HG03175 (cell line): ENCODE data around the gene PALMD.

Source experiments
- ATAC-seq: cut with Tn5 transposase; IDR thresholded peaks from one replicate; pipeline ENCODE4 v1.9.1; 2021; ENCODE audit warnings: mild to moderate bottlenecking, moderate library complexity; ENCODE audit not compliant: unreplicated experiment

Gene PALMD

DNA sequence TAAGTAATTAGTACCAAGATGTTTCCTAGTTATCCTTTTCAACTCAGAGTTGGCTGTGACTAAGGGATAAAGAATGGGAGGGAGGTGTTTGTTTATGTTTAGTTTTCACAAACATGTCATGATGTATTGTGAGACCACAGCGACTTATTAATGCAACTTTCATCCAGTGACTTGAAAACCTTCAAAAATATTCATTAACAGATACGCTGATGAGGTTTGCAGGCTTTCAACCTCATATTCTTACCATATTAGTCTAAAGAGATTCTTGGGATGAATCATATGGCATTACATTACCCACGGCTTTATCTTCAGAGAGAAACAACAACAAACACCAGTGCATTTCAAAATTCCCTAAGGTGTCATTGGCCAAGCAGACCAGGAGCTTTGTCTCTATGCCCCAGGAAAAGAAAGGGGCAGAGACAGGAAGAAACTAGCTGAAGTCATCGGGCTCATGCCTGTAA is 36.4 kb downstream of the PALMD start:
- ATAC-seq = no peak

DNA sequence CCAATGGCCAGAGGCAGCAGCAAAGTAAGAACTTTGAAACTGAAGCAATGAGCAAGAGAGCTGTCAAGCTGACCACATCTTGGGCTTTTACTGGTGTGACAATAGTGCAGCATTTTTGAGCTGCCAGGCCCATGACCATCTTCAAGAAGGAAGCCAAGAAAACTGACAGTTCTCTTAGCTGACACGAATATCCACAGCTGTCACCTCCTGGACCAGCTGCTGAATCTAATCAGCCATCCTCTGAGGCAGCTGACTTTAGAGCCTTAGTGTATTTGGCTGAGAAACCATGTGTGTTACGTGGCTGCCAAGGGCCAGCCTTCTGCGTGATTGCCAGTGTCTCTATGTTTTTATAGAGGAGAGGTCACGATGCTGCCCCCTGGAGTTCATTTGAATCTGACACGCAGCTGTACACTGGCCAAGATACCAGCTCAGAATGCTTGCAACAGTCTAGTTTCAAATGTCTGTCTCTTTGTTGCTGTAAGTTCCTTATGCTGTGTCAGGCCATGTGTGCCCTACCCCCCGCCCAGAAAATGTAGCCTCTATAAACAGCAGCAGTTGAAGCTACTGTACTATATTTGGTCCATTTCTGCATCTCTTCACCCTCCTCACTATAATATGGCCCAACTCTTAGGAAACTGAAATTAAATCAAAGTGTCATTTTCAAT is 39.7 kb downstream of the PALMD start:
- peak; percentile 85 for ATAC-seq

GRCh38 chr1:99691175-99691574 is 45.3 kb downstream of the PALMD start:
- no peak for ATAC-seq

DNA sequence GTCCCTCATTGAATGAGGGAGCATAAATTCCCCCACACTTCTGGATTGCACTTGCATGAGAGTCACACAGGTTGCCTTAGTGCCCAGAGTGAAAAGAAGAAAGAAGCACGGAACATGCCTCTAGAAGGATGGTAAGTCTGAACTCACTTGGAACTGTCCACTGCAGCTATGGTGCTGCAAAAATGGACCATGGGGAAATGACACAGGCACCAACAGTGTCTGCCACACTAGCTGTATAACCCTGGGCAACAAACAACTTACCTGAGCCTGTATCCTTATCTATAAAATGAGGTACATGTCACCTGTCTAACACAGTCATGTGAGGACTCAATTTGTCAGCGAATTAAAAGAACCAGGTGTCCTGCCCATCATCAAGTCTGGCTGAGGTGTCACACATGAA is 50.7 kb downstream of the PALMD start:
- ATAC-seq = no peak

- no peak for ATAC-seq
Observed at GRCh38 chr1:99697580-99697979, 51.7 kb downstream of the PALMD start.

- no peak for ATAC-seq
Observed at GRCh38 chr1:99700020-99700419, 54.1 kb downstream of the PALMD start.

- ATAC-seq = no peak
Observed at GRCh38 chr1:99702221-99702620, 56.3 kb downstream of the PALMD start.

DNA sequence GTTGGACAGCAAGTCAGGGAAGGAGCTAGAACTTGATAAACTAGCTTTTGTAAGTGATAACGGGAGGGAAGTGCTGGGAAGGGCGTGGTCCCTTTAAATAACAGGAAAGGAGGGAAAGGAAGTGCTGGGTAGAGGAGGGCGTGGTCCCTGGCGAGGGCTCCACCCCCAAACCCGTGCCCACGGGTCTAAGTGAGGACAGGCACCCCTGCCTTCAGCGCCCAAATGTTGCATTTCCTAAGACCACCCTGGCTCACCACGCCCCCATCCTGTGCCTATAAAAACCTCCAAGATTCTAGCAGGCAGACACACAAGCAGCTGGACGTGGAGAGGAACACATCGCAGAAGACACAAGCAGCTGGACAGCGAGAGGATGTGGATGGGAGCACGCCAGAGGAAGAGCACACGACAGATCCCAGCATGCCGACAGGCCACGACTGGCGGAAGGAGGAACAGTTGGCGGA is 58.5 kb downstream of the PALMD start:
- ATAC-seq = no peak

GRCh38 chr1:99705385-99705784 is 59.5 kb downstream of the PALMD start:
- no peak for ATAC-seq

- ATAC-seq = peak; percentile 78
Observed at GRCh38 chr1:99707535-99708142, 61.7 kb downstream of the PALMD start.

GRCh38 chr1:99710994-99711393 is 65.1 kb downstream of the PALMD start:
- ATAC-seq = no peak

- no peak for ATAC-seq
Observed at GRCh38 chr1:99713006-99713405, 67.1 kb downstream of the PALMD start.

DNA sequence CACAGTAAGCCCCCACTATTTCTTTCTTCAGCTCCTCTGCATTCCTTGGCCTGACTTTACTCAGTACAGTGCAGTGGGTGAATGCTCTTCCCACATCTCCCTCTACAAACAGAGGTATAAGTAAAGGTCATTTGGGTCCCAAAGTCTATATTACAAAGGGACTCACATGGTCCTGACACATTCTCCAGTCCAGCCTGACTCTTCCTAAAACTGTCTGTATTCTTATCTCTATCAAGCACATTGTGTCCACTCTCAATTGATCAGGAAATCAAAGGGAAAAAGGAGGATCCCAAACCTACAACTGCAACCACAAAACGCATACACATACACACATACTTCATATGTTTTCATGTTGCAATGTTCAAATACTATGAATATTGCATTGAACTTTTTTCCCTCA is 71.1 kb downstream of the PALMD start:
- ATAC-seq = no peak

DNA sequence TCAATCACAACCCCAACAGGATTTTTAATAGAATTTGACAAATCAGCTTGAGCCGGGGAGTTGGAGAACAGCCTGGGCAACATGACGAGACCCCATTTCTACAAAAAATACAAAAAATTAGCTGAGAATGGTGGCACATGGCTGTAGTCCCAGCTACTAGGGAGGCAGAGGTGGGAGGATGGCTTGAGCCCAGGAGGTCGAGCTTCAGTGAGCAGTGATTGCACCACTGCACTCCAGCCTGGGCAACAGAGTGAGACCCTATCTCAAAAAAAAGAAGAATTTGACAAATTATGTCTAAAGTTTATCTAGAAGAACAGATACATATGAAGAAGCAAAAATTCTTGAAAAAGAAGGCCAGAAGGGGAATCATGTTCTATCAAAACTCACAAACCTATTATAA is 77.3 kb downstream of the PALMD start:
- ATAC-seq = no peak

GRCh38 chr1:99725996-99726395 is 80.1 kb downstream of the PALMD start:
- ATAC-seq = no peak

- no peak for ATAC-seq
Observed at GRCh38 chr1:99726407-99726806, 80.5 kb downstream of the PALMD start.

DNA sequence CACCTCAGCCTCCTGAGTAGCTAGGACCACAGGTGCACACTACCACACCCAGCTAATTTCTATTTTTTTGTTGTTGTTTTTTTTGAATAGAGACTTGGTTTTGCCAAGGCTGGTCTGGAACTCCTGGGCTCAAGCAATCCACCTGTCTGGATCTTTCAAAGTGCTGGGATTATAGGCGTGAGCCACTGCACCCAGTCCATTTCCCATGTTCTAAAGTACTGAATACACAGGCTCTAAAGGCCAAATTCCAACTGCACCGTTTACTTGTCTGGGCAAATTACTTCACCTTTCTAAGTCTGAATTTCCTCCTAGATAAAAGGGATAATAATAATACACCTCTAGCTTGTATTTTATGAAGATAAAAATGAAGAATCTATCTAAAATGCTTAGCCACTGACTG is 80.9 kb downstream of the PALMD start:
- ATAC-seq = no peak

GRCh38 chr1:99727575-99728185 is 81.8 kb downstream of the PALMD start:
- ATAC-seq = no peak

GRCh38 chr1:99728494-99729235 is 82.8 kb downstream of the PALMD start:
- peak; percentile 91 for ATAC-seq

- ATAC-seq = no peak
Observed at GRCh38 chr1:99731384-99731783, 85.5 kb downstream of the PALMD start.

DNA sequence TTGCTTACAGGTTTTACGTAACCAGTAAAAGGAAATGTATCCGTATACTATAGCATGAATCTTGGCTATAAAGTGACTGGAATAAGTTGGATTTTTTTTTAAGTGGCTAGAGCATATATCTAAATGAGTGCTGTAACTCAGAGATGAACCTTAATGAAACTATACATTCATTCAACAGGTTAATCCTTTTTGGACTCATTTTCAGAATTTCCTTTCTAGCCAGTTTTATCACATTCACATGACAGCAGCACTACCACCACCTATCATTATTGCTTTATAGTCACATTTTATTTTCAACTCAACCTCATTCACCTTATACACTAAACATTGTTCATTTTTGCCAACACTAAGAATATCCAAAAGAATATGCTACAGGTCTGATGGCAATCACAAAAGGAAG is 89.9 kb downstream of the PALMD start:
- no peak for ATAC-seq

DNA sequence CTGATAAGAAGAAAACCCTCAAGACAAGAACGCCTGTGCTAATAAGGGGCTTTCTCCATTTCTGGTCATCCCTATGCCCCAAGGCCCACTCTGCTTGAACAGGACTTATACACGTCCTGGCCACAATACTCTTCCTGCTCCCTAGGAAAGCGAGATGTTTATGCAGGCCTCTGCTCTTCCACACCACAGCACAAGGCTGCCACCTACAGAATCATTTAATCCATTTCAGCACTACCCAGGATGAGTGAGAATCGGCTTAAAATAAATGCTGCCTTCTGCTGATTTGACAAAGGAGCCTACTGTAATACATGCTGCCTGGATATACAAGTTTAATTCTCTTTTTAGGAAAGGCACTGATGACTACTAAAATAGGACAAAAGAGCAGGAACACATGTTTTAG is 91.1 kb downstream of the PALMD start:
- peak; percentile 51 for ATAC-seq
